Right lobe of liver (tissue), 4 donors: Measurements from ENCODE around the gene NDUFA3.

Source experiments
- CTCF ChIP-seq, 4 donors: fragments of 200-600 bp in 3 of 4; fragments of 450-650 bp in 1 of 4; IDR thresholded peaks; one replicate each; pipeline versions ENCODE4 v1.5.1 to v1.8.0; 2016 to 2022; ENCODE audit warnings: antibody characterized with exemption in 4 of 4, mild to moderate bottlenecking in 2 of 4
- POLR2A ChIP-seq: fragments of 450-650 bp; IDR thresholded peaks from one replicate; pipeline ENCODE4 v1.6.1; 2017; ENCODE audit warnings: antibody characterized with exemption, mild to moderate bottlenecking
- donor health status: DM: no; HTN: no; CAD: no.
- donor health status: DM: no; HTN: no; CAD: no.
- donor health status: DM: no; HTN: yes; CAD: no.

DNA sequence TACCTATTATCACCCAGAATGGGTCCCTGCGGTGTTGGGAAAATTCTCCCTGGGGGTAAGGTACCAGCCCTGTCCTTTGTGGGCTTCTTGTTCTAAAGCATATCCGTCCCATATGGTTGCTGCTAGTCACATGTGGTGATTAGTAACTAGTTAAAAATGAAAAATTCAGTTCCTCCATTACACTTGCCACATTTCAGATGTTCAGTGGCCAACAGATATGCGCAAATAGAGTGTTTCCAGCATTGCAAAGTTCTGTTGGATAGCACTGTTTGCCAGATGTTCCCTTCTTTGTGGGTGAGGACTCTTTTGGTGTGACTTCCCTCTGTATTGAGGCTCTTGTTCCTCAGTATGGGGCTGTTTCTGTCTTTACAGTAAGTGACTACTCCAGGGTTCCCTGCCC lies 38.7 kb downstream of the NDUFA3 start:
- TF ChIP-seq CTCF (IDR thresholded peaks at IDR 0.05) (no peak), POLR2A (no peak)
